ENCODE measurements around the gene FKBP5.
"Not testable (repeated sequence)": the region's sequence is repeated elsewhere in the genome, so short reads cannot be mapped to it uniquely, and the experiment has no call there.

The FKBP5 gene

DNA sequence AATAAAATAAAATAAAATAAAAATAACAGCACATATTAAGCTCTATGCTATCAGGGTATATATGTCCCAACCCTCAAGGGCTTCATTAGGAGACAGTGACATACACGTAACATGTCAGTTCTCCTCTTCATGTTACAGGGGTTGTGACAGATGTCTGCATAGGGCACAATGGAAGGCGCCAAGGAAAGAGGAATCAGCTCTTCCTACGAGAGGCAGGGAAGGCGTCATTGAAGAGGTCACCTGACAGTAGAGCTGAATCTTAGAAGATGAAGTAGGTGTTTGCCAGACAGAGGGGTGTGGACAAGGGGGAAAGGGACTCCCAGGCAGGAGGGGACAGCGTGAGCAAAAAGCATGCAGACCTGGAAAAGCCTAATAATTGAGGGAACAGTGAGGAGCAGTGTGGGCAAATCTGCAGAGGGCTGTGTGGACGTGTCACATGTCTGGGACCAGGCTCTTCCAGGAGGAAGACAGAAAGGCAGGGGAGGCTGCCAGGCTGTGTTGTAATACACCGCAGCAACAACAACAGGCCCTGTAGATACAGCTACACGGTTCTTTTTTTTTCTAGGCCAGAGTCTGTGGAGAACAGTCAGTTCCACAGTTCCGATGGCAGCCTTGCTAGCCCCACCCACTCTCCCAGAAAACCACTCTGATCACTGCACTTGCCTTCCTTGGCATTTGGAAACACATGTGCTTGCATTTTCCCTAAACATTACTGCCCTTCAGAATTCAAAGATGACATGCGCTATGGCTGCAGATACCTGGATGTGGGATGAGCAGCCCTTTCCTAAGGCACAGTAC, 2.5 kb upstream of the FKBP5 start:
- DNase-seq (ENCODE audit: low read depth in 3 of 3), result no peak

DNA sequence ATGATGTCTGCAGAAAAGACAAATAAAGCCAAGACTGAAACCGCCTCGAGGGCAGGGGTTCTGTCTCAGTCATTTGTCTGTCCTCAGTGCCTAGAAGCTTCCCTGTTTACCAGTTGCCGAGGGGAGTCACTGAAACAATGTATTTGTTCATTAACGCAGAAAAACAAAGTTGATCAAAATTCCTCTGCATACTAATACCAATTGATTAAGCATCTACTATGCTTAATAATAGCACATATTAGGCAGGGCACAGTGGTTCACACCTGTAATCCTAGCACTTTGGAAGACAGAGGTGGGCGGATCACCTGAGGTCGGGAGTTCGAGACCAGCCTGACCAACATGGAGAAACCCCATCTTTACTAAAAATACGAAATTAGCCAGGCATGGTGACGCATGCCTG, 1.8 kb upstream of the FKBP5 start:
- DNase-seq (ENCODE audit: low read depth in 3 of 3), result no peak

DNA sequence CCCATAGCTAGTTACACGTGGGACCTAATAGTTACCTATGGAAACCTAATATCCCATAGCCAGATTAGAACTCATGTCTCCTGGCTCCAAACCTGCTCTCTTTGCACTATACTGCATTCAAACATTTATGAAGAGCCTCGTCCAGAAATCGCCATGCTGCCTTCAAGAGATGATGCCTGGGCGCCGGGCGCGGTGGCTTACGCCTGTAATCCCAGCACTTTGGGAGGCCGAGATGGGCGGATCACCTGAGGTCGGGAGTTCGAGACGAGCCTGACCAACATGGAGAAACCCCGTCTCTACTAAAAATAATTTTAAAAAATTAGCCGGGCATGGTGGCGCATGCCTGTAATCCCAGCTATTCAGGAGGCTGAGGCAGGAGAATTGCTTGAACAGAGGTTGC, 1.3 kb upstream of the FKBP5 start:
- DNase-seq (ENCODE audit: low read depth in 3 of 3), result not testable (repeated sequence)

DNA sequence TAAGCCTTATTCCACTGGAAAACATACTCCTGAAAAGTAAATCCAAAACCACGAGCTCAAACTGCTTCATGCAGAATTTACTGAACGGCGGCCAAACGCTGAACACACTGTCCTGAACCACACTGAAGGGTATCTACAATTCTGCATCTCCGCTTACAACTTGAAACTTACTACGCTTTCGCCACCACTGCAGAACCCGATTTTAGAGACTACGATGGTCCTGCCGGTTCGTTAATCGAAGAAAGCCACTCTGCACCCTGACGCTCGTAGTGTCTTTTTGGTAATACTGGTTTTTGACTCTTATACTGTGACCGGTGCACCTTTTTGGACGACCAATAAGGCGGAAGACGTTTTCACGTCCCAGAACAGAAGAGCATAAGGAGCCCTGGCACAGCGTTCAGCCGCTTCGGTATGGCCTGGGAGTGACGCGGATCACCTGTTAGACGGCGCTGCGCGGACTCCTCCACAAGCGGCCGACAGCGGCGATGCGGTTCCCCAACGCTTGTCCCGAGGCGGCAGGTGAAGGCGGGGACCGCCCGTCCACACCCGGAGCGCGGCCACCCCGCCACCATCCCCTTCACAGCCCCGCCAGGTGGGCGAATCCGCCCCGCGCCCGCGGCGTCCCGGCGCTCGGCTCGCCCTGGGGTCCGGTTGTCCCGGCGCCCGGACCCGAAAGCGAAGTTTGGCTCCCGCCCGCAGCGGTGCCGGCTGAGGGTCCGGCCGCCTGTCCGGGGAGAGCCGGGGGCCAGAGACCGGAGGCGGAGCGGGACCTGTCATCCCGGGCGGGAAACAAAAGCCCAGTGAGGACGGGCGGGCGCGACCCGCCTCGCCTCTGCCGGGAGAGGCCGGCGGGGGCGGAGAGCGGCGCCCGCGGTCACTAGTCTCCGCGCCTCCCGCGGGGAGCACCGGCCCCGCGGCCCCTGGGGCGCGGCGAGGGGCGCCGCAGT, 784 bp downstream of the FKBP5 start:
- peak in 1 of 3 experiments; percentile 51 for DNase-seq (ENCODE audit: low read depth in 3 of 3)

DNA sequence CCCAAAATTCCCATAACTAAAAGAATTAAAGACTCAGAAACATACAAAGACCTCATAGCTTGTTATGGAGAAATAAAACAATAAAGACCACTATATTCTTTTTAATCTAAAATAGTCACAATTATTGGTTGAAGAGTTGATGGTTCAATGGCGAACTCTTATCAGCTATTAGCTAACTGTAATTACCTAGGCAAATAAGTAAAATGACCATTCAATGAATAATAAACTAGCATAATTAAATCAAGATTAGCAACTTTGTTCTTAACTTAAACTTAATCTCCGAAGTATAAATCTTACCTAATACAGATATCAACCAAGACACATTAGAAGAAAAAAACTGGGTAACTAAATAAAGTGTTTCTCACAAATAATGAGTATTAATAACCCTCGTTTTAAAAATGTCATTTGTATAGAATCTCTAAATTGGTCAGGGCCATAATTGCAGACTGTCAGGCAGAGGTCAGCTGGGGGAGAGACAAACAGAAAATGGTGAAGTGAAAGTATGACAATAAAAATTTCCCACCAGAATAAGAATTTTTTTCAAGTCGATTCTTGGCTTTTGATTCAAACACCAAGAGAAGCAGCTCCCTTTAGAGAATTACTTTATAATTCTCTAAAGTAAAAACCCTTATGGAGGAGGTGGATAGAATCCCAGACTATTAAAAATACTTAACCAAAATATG, 1.7 kb downstream of the FKBP5 start:
- no peak for DNase-seq (ENCODE audit: low read depth in 3 of 3)

DNA sequence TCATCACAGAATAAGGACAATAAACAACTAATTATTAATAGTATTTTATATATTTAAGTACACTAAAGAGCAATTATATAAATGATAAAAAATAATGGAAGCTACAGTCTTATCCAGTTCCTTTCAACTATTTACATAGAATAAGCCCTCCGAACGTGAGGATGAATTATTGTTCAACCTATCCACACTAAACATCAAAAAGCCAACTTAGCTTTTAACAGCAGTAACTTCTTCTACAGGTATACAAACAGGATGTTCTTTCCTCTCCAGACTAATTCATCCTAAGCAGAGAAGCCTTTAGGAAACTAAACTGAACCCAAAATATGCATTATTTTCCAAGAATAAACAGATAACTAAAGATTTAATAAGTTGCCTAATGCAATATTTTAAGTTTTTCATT, 2.3 kb downstream of the FKBP5 start:
- no peak for DNase-seq (ENCODE audit: low read depth in 3 of 3)

DNA sequence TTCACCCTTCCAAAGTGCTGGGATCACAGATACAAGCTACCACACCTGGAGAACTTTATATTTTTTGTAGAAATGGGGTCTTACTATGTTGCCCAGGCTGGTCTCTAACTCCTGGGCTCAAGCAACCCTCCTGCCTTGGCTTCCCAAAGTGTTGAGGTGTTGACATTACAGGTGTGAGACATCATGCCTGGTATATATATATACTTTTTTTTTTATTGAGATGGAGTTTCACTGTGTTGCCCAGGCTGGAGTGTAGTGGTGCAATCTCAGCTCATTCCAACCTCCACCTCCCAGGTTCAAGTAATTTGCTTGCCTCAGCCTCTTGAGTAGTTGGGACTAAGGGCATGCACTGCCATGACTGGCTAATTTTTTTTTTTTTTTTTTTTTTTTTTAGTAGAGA, 5.4 kb downstream of the FKBP5 start:
- no peak for DNase-seq (ENCODE audit: low read depth in 3 of 3)

DNA sequence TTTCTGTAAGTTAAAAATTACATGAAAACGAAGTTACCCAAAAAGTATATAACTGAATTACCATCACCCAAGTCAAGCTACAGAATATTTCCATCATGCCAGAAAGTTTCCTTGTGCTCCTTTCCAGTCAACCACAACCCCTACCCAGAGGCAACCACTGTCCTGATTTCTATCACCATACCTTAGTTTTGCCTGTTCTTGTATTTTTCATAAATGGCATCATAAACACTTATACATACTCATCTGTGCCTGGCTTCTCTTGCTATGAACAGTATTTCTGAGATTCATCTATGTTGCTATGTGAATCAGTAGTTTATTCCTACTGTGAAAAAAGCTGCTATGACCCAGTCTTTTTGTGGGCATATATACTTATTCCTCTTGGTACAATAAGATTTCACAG, 7.4 kb downstream of the FKBP5 start:
- peak in 1 of 3 experiments; percentile 19 for DNase-seq (ENCODE audit: low read depth in 3 of 3)

DNA sequence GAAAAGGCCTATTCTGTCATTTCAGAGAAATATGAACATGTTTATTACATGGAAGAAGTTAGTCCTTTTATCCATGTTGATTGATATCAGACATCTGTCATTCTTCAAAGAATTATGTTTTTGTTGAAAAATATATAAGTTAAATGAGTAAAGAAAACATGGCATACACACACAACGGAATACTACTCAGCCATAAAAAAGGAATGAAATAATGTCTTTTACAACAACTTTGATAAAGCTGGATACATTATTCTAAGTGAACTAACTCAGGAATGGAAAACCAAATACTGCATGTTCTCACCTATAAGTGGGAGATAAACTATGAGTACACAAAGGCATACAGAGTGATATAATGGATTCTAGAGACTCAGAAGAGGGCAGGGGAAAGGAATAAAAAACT, 9.3 kb downstream of the FKBP5 start:
- DNase-seq (ENCODE audit: low read depth in 3 of 3), result no peak

DNA sequence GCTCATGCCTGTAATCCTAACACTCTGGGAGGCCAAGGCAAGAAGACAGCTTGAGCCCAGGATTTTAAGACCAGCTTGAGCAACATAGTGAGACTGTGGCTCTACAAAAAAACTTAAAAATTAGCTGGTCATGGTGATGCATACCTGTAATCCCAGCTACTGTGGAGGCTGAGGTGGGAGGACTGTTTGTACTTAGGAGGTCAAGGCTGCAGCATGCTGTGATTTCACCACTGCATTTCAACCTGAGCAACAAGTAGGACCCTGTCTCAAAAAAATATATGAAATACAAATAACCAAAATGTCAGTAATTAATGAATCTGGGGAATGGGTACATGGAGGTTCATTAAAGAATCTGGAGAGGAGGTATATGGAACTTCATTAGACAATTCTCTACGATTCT, 9.9 kb downstream of the FKBP5 start:
- DNase-seq (ENCODE audit: low read depth in 3 of 3), result no peak

DNA sequence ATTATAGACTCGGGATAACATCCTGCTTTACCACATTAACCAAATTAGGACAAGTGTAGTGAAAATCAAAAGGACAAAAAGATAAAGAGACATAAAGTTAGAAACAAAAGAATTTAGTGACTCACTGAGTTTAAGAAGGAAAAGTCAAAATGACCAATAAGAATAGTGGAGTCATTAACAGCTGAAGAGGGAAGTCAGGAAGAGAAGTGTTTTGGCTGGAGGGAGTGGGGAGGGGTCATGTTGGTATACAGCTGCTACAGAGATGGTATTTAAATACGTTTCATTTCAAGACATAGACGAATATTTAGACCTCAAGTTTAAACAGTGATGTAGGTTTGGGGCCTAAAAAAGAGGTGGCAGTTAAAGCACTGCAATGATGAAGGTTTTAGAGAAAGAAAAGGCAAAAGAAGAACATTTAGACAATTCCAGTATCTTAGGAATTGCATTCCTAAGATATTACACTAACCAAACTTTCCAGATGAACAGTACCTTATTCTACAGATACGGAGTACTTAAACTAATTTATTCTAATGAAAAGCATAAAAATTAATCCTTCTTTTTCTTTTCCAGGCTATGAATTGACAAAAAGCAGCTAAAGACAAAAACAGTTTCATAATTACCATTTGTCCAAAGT, 10.6 kb downstream of the FKBP5 start:
- DNase-seq (ENCODE audit: low read depth in 3 of 3), result no peak

DNA sequence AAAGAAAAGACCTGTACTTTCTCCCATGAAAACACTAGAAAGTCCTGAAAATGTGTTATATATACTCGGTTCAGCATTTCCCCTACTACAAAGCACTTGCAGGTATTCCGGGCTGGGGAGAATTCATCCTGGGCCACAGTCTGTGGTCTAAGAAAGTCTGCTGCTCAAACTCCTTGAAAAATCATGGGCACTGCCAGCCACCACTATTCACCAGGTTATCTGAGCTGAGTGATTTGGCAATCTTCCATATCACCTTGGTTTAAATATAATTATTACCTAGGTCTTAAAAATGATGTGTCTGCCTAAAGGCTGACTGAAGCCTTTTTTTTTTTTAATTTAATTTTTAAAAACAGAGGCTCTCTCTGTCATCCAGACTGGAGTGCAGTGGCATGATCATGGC, 11.3 kb downstream of the FKBP5 start:
- DNase-seq (ENCODE audit: low read depth in 3 of 3), result no peak

DNA sequence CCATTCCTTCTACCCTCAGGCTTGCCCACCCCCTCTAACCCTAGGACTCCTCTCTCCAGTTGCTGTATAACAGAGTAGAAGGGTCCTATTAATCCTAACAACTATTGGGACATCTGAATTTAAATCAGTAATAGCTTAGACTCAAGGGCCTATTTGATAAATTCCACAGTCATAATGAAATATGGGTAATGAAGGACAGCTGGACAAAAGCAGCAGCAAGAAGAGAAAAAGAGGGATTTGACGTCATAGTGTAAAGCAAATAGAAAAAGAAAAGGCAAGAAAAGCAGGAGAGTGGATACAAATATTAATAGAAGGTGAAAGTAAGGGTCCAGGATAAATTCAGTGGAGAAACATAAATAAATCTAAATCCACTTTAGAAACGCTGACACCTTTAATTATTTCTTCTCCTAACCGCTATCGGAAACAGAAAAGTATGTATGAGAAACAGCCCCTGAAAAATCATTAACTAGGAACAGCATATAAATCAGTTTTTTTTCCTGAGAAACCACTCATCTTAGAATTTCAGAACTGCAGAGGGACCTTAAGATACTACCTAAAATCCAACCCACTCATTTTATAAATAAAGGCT, 12.8 kb downstream of the FKBP5 start:
- no peak for DNase-seq (ENCODE audit: low read depth in 3 of 3)

DNA sequence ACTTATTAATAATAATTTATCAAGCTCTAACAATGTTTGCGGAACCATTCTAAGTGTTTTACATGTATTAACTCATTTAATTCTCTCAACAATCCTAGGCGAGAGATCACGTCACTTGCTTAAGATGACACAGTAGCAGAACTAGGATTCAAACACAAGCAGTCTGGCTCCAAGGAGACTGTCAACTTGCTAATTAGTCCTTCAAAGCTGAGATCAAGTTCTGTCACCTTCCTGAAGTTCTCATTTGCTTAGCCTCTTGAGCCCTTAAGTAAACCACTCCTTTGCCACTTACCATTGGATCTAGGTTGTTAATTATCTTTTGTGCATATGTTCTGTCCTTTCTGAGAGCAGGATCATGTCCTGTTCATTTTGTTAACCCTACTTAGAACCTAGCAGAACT, 14.1 kb downstream of the FKBP5 start:
- DNase-seq (ENCODE audit: low read depth in 3 of 3), result no peak

DNA sequence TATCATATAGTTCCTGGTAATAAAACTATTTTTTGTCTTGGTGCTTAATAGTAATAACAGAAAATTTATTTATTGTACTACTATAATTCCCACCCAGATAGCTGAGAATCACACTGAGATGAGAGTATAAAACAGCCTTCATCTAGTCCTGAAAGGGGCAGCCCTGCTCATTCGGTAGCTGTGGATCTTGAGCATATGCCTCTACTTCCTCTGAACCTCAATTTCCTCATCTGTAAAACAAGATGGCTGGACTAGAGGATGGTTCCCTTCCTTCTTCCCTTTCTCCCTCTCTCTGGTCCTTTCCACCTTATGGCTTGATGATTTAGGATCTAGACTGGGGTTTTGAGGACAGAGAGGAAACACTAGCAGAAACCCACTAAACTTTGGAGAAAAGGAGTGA, 15.0 kb downstream of the FKBP5 start:
- DNase-seq (ENCODE audit: low read depth in 3 of 3), result no peak

DNA sequence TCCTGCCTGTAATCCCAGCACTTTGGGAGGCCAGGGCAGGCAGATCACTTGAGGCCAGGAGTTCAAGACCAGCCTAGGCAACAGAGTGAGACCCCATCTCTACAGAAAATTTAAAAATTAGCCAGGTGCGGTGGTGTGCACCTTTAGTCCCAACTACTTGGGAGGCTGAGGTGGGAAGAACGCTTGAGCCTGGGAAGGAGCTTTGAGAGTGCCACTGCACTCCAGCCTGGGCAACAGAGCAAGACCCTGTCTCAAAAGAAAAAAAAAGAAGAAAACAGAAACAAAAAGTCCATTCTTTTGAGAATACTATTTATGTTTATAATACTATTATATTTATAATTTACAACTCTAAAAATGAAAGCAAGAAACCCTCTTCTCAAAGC, 15.4 kb downstream of the FKBP5 start:
- DNase-seq (ENCODE audit: low read depth in 3 of 3), result not testable (repeated sequence)

DNA sequence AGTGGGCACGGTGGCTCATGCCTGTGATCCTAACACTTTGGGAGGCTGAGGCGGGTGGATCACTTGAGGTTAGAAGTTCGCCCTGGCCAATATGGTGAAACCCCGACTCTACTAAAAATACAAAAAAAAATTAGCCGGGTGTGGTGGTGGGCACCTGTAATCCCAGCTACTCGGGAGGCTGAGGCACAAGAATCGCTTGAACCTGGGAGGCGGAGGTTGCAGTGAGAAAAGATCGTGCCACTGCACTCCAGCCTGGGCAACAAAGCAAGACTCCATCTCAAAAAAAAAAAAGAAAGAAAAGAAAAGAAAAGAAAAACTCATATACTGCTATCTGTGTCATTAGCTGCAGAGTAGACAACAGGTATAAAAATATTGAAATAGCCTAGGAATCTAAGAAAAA, 18.3 kb downstream of the FKBP5 start:
- not testable (repeated sequence) for DNase-seq (ENCODE audit: low read depth in 3 of 3)

DNA sequence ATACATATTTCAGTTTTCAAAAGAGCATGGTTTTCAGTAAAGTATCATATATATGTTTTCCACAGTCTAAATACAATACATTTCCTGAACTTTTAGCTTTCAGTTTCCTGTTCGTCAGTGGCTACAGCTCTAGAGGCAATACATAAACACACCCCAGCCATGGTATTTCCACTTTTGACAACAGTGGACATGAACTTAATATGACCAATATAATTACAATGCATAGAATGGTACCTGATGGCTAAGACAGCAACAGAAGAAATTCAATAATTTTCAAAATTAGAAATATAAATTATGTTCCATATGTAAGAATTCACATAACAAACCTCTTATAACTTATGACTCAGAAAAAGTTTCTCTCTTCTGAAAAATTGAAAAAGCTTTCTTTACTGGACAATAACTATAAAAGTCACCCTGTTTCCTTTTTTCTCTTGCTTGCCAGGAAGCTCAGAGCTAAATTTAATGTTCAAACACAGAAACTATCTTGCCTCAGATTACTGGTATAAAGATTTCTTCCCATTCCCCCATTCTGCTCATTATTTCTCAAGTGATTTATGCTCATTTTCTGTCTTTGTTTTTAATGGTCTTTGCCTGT, 19.2 kb downstream of the FKBP5 start:
- no peak for DNase-seq (ENCODE audit: low read depth in 3 of 3)

DNA sequence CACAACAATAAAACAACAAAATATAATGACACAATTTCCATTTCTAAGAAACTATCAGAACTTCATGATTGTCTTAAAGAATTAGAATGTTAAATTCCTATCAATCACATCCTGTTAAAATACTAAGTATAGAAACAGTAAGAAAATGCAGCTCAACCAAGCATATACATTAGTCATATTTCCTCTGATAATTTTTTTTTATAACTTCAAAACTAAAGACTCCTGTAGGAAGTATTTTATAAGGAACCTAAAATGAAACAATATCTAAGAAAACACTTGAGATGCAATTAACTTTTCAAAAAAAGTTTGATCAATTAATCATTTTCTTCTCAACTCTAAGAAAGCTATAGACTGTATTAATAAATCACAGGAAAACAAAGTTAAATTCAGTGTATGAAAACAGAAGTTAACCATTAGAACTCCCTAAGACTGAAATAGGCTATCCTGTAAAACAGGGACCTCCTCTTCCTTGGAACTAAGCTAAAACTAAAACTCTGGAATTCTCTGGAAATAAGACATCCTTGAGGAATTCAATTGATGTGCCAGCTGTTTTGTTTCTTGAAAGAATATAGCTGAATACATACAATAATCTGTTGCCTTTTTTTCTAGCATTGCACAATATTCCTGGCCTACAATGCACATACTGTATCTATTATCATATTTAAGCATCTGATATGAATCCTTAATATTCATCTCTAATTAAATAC, 19.8 kb downstream of the FKBP5 start:
- DNase-seq (ENCODE audit: low read depth in 3 of 3), result no peak

DNA sequence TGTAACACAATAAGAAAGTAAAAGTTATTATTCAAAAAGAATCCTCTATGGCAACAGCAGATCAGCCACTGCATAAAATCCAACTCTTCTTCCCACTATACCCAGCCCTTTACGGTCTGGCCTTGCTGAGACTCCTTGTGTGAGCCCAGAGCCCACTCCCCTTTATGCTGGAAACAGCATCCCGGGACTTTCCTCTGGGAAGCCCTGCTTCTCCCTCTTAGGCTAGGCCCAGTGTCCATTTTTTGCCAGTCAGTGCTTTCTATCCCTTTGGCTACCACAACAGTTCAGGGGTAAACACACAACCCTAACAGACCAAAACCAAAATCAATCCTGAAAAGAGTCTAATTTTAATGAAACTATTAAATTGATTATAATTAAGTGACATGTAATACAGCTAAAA, 20.6 kb downstream of the FKBP5 start:
- no peak for DNase-seq (ENCODE audit: low read depth in 3 of 3)

DNA sequence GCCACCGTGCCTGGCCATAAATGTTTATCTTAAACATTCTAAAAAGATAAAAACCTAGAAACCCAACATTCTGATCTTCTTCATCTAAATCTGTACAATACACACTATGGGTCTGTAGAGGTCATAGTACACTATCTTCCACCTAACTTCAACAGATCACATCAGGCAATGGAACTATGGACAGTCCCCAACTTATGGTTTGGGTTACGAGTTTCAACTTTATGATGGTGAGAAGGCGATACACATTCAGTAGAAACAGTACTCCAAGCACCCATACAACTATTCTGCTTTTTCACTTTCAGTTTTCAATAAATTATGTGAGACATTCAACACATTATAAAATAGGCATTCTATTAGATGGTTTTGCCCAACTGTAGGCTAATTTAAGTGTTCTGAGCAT, 23.1 kb downstream of the FKBP5 start:
- no peak for DNase-seq (ENCODE audit: low read depth in 3 of 3)
